SH-SY5Y (cell line): ENCODE data around the gene ANP32D.

Experiments
- GATA2 ChIP-seq: IDR thresholded peaks from 2 replicates; pipeline ENCODE4 v1.6.1; 2011; ENCODE audit warnings: mild to moderate bottlenecking, low read depth, low read length
- GATA3 ChIP-seq: IDR thresholded peaks from 2 replicates; pipeline ENCODE4 v1.6.1; 2011; ENCODE audit warnings: low read depth, mild to moderate bottlenecking, low read length, moderate library complexity

The ANP32D gene

DNA sequence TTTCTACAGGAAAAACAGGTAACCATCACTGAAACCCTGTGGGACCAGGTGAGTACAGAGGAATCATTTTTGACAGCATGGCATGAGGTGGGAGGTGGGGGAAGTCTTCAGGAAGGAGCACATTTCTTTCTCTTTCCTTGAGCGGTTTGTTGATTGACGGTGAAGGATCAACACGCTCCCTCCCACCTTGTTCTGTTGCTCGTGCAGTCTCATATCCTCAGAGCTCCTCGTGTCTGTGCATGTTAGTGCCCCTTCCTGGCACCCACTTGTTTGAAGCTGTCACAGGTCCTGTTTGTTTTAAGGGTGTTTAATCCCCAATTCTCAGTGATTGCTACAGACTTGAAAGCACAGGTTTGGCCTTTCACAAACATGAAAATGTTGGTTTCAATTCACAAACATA, 14.3 kb downstream of the ANP32D start:
- TF ChIP-seq GATA2 (no peak), GATA3 (no peak)

- TF ChIP-seq GATA2 (no peak), GATA3 (no peak)
Measured at GRCh38 chr12:48489012-48489411, 16.7 kb downstream of the ANP32D start.

DNA sequence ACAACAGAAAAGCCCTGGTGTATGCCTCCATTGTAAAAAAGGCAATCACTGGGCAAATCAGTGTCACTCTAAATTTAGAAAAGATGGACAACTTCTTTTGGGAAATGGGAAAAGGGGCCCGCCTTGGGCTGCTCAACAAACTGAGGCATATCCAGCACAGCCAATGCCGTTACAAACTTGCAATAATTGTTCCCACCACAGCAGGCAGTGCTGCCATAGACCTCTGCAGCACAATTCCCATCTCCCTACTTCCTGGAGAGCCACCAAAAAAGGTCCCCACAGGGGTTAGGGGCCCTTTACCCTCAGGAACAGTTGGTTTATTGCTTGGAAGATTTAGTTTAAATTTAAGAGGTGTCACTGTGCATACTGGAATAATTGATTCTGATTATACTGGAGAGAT, 36.6 kb downstream of the ANP32D start:
- TF ChIP-seq GATA3 (no peak), GATA2 (no peak)

- TF ChIP-seq GATA2: no peak
- no peak for TF ChIP-seq GATA3
Measured at GRCh38 chr12:48510111-48510510, 37.8 kb downstream of the ANP32D start.

DNA sequence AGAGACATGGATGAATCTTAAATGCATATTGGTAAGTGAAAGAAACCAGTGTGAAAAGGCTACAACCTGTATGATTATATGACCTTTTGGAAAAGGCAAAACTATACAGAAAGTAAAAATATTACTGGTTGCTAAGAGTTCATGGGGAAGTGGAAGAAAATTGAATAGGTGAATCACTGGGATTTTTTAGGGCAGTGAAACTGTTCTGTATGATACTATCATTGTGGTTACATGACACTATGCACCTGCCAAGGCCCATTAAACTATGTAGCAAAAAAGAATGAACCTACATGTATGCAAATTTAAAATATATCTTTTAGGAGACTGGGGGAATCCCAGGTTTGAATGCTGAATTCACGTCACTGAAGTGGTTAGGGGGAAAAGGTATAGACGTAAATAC, 40.5 kb downstream of the ANP32D start:
- no peak for TF ChIP-seq GATA3
- TF ChIP-seq GATA2: no peak

DNA sequence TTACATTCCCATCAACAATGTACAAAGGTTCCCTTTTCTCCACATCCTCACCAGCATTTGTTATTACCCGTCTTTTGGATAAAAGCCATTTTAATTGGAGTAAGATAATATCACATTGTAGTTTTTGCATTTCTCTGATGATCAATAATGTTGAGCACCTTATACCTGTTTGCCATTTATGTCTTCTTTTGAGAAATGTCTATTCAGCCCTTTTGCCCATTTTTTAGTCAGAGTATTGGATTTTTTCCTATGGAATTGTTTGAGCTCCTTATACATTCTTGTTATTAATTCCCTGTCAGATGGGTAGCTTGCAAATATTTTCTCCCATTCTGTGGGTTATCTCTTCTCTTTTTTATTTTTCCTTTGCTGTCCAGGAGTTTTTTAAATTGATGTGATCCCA, 42.4 kb downstream of the ANP32D start:
- TF ChIP-seq GATA2 (no peak), GATA3 (no peak)
